BE2C (cell line): ENCODE data around the gene NRF1.

ENCODE experiments used
- DNase-seq: peaks from one replicate; pipeline ENCODE4 v3.0.0-alpha.2; 2020
- H3K27me3 ChIP-seq: fragments of 250-450 bp; sonication (Bioruptor Pico); 2 replicates; pipeline ENCODE4 v1.5.1; 2020; ENCODE audit warnings: mild to moderate bottlenecking
- H3K36me3 ChIP-seq: fragments of 250-450 bp; sonication (Bioruptor Pico); 2 replicates; pipeline ENCODE4 v1.5.1; 2020; ENCODE audit warnings: mild to moderate bottlenecking
- H3K4me1 ChIP-seq: fragments of 250-450 bp; sonication (Bioruptor Pico); 2 replicates; pipeline ENCODE4 v1.5.1; 2020
- H3K4me3 ChIP-seq: 2 replicates; pipeline ENCODE4 v1.5.1; 2011; ENCODE audit warnings: low read depth, low read length
- H3K9me3 ChIP-seq: fragments of 250-450 bp; sonication (Bioruptor Pico); 2 replicates; pipeline ENCODE4 v1.5.1; 2020
- TF ChIP-seq, protein P1 (sequence below): IDR thresholded peaks from 2 replicates; pipeline ENCODE4 v1.5.1; 2012; ENCODE audit warnings: mild to moderate bottlenecking, low read depth, low read length

The NRF1 gene

DNA sequence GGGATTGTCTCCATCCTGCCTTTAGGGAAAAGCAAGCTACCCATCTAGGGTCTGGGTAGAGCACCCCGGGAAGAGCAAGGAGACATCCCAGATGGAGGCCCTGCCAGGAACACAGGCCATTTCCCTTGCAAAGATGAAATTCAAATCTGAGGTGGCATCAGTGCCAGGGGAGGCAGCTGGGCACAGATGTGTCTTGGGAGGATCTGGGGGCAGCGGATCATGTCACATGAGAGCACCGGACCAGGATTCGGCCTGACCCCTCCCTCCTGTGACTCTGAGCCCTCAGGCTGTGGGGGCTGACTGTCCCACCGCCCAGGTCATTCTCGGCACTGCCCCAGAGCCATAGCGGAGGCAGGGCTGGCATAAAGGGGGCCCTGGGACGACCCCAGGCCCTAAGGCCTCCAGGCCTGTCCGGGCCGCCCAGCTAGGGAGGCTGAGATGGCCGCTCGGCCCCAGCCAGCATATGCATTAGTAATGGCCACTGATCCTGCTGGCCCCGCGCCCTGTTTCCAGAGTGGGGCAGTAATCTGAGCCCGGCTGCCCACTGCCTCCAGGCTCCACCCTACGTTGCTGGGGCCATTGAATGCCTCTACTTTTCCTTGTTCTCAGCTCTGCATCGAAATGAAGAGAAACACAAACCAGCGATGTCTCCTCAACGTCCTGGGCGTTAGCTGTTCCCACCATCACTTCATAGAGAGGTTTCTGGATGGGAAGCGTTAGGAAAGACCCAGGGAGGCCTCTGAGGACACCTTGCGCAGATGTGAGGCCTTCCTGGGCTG lies 192.8 kb downstream of the NRF1 start:
- Histone ChIP-seq H3K4me3 (no peak overlapping the region), H3K27me3 (no peaks in the 10 kb centered on the region), H3K36me3 (no peaks in the 10 kb centered on the region), H3K4me1 (peaks cover 10% of the 10 kb centered on the region), H3K9me3 (no peaks in the 10 kb centered on the region)
- TF ChIP-seq, protein P1, sequence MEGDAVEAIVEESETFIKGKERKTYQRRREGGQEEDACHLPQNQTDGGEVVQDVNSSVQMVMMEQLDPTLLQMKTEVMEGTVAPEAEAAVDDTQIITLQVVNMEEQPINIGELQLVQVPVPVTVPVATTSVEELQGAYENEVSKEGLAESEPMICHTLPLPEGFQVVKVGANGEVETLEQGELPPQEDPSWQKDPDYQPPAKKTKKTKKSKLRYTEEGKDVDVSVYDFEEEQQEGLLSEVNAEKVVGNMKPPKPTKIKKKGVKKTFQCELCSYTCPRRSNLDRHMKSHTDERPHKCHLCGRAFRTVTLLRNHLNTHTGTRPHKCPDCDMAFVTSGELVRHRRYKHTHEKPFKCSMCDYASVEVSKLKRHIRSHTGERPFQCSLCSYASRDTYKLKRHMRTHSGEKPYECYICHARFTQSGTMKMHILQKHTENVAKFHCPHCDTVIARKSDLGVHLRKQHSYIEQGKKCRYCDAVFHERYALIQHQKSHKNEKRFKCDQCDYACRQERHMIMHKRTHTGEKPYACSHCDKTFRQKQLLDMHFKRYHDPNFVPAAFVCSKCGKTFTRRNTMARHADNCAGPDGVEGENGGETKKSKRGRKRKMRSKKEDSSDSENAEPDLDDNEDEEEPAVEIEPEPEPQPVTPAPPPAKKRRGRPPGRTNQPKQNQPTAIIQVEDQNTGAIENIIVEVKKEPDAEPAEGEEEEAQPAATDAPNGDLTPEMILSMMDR, result no peak
- no peak for DNase-seq

- Histone ChIP-seq H3K27me3 (no peaks in the 10 kb centered on the region), H3K4me1 (peaks cover 10% of the 10 kb centered on the region), H3K4me3 (no peak overlapping the region), H3K9me3 (no peaks in the 10 kb centered on the region), H3K36me3 (no peaks in the 10 kb centered on the region)
- TF ChIP-seq, protein P1, result no peak
- DNase-seq, result peak; percentile 85
Measured at GRCh38 chr7:129804890-129805719, 193.6 kb downstream of the NRF1 start.
